22Rv1 (cell line): ENCODE measurements around the gene NBEA.

Experiments used
- H3K27ac ChIP-seq: fragments of 450-650 bp; 2 replicates; pipeline ENCODE4 v1.5.1; 2017
- CTCF ChIP-seq: fragments of 450-650 bp; IDR thresholded peaks from 2 replicates; pipeline ENCODE4 v1.5.1; 2017; ENCODE audit warnings: mild to moderate bottlenecking
- ZFX ChIP-seq: fragments of 450-650 bp; IDR thresholded peaks from 2 replicates; pipeline ENCODE4 v1.6.1; 2017; ENCODE audit warnings: antibody characterized with exemption, borderline replicate concordance

NBEA gene

GRCh38 chr13:35598233-35598632, 656.2 kb downstream of the NBEA start:
- no peak overlapping the region for H3K27ac ChIP-seq
- TF ChIP-seq CTCF = no peak

GRCh38 chr13:35598790-35599369, 656.8 kb downstream of the NBEA start:
- H3K27ac ChIP-seq = no peak overlapping the region
- TF ChIP-seq CTCF (no peak), ZFX (no peak)

- TF ChIP-seq ZFX (no peak), CTCF (no peak)
- no peak overlapping the region for H3K27ac ChIP-seq
Observed at GRCh38 chr13:35599384-35599783, 657.3 kb downstream of the NBEA start.

- H3K27ac ChIP-seq = no peak overlapping the region
- TF ChIP-seq CTCF (no peak), ZFX (no peak)
Observed at GRCh38 chr13:35600137-35600536, 658.1 kb downstream of the NBEA start.

- no peak for TF ChIP-seq CTCF
- no peak for TF ChIP-seq ZFX
- no peak overlapping the region for H3K27ac ChIP-seq
Observed at GRCh38 chr13:35603593-35604285, 661.7 kb downstream of the NBEA start.

- H3K27ac ChIP-seq = no peak overlapping the region
- TF ChIP-seq ZFX (no peak), CTCF (no peak)
Observed at GRCh38 chr13:35614666-35615065, 672.6 kb downstream of the NBEA start.

- no peak for TF ChIP-seq CTCF
- no peak for TF ChIP-seq ZFX
- H3K27ac ChIP-seq = no peak overlapping the region
Observed at GRCh38 chr13:35617420-35617819, 675.4 kb downstream of the NBEA start.
